A673 (cell line): Measurements from ENCODE around the gene ALDH7A1. TPM values are rescaled to one million over a fixed set of nuclear protein-coding genes. Genes with fewer than 3 reads are reported as not detected.

Experiments used
- BruUV-seq: library from RNA; stranded (reverse); fragments of 400-500 nt; replicated peaks from 2 replicates; lab custom pipeline; 2021; lab: Mats Ljungman, UMichigan
- CTCF ChIA-PET: fragments of 300-600 bp; sonication (Branson Sonifier 250); formaldehyde crosslinking; loops from one replicate; lab custom pipeline; 2022; ENCODE audit warnings: antibody characterized with exemption; lab: Charles Lee
- POLR2A ChIA-PET: fragments of 300-600 bp; sonication (Branson Sonifier 250); formaldehyde crosslinking; loops from one replicate; lab custom pipeline; 2022; ENCODE audit warnings: antibody characterized with exemption; ENCODE audit not compliant: low non-redundant PET; lab: Charles Lee
- DNase-seq: peaks from one replicate; pipeline ENCODE4 v3.0.0-alpha.2; 2015; ENCODE audit warnings: low spot score
- H3K27ac ChIP-seq: fragments of 200-600 bp; sonication (generic); 2 replicates; pipeline ENCODE4 v1.5.1; 2016; ENCODE audit warnings: mixed run types, low read depth, mild to moderate bottlenecking, mixed read lengths, antibody characterized with exemption, low read length; ENCODE audit not compliant: poor library complexity, severe bottlenecking
- H3K27me3 ChIP-seq: fragments of 200-600 bp; sonication (generic); replicated peaks from 2 replicates; pipeline ENCODE4 v1.6.1; 2017; ENCODE audit warnings: mixed run types, low read depth, mild to moderate bottlenecking, mixed read lengths, antibody characterized with exemption, low read length; ENCODE audit not compliant: insufficient read depth, poor library complexity
- H3K36me3 ChIP-seq: fragments of 200-600 bp; sonication (generic); 2 replicates; pipeline ENCODE4 v1.6.1; 2016; ENCODE audit warnings: mixed run types, mild to moderate bottlenecking, mixed read lengths, antibody characterized with exemption, low read length; ENCODE audit not compliant: insufficient read depth, poor library complexity, severe bottlenecking
- H3K4me1 ChIP-seq: fragments of 200-600 bp; sonication (generic); 2 replicates; pipeline ENCODE4 v1.6.1; 2017; ENCODE audit warnings: mixed run types, mild to moderate bottlenecking, mixed read lengths, antibody characterized with exemption, low read length; ENCODE audit not compliant: insufficient read depth, poor library complexity, severe bottlenecking
- H3K4me3 ChIP-seq: fragments of 200-600 bp; sonication (generic); 2 replicates; pipeline ENCODE4 v1.5.1; 2016; ENCODE audit warnings: low read depth, mixed run types, mild to moderate bottlenecking, mixed read lengths, low read length; ENCODE audit not compliant: poor library complexity, severe bottlenecking
- H3K9me3 ChIP-seq: fragments of 200-600 bp; sonication (generic); 2 replicates; pipeline ENCODE4 v1.6.1; 2016; ENCODE audit warnings: mixed run types, low read depth, mild to moderate bottlenecking, mixed read lengths, antibody characterized with exemption, low read length; ENCODE audit not compliant: poor library complexity, severe bottlenecking
- CTCF ChIP-seq: fragments of 300-800, 200-600 bp; sonication (generic); conservative IDR thresholded peaks from 2 replicates; pipeline ENCODE4 v1.5.1; 2017; ENCODE audit warnings: low read depth, mild to moderate bottlenecking, antibody characterized with exemption, low read length, moderate library complexity, mixed read lengths
- EZH2 ChIP-seq: fragments of 200-600 bp; sonication (generic); IDR thresholded peaks from 2 replicates; pipeline ENCODE4 v1.6.1; 2017; ENCODE audit warnings: borderline replicate concordance, low read depth, mild to moderate bottlenecking, mixed read lengths, antibody characterized with exemption, low read length; ENCODE audit not compliant: poor library complexity, severe bottlenecking
- intact Hi-C: fragments of 100-400 bp; cut with micrococcal nuclease; formaldehyde crosslinking; loops from one replicate; pipeline ENCODE4 v1.10.0; 2022; ENCODE audit not compliant: unreplicated experiment
- total RNA-seq: library from RNA; stranded (reverse); gene quantifications from 2 replicates; pipeline ENCODE4 v1.2.3, GENCODE V29; 2021

The ALDH7A1 gene
- total RNA-seq, 1 experiment from 2014 or later = 95.2 TPM

GRCh38 chr5:126484253-126484652 is 110.8 kb downstream of the ALDH7A1 start:
- no peak for TF ChIP-seq CTCF
- no peaks in the 10 kb centered on the region for H3K9me3 ChIP-seq
- ChIA-PET POLR2A (no interaction called here), CTCF (no interaction called here)
- H3K4me3 ChIP-seq = no peak overlapping the region
- no peaks in the 10 kb centered on the region for H3K36me3 ChIP-seq
- no TSS peak for BruUV-seq
- H3K4me1 ChIP-seq = peaks cover 14% of the 10 kb centered on the region
- no peak overlapping the region for H3K27ac ChIP-seq
- DNase-seq = no peak
- H3K27me3 ChIP-seq = peaks cover 28% of the 10 kb centered on the region
- intact Hi-C loops = no loop called here

GRCh38 chr5:126483156-126483555 is 111.9 kb downstream of the ALDH7A1 start:
- no TSS peak for BruUV-seq
- no peak for TF ChIP-seq EZH2
- no peak for TF ChIP-seq CTCF
- Histone ChIP-seq H3K9me3 (no peaks in the 10 kb centered on the region), H3K4me1 (peaks cover 3% of the 10 kb centered on the region), H3K27ac (no peak overlapping the region), H3K27me3 (peaks cover 28% of the 10 kb centered on the region), H3K4me3 (no peak overlapping the region), H3K36me3 (no peaks in the 10 kb centered on the region)
- intact Hi-C loops = no loop called here
- DNase-seq = no peak
- CTCF ChIA-PET = no interaction called here
- POLR2A ChIA-PET = no interaction called here

- H3K36me3 ChIP-seq = no peaks in the 10 kb centered on the region
These were observed 112.4 kb downstream of the ALDH7A1 start for GRCh38 chr5:126482591-126482990.

GRCh38 chr5:126481243-126481642 is 113.8 kb downstream of the ALDH7A1 start:
- ChIA-PET CTCF (no interaction called here), POLR2A (no interaction called here)
- Histone ChIP-seq H3K9me3 (no peaks in the 10 kb centered on the region), H3K27ac (no peak overlapping the region), H3K27me3 (peaks cover 19% of the 10 kb centered on the region), H3K4me1 (no peaks in the 10 kb centered on the region), H3K36me3 (no peaks in the 10 kb centered on the region), H3K4me3 (no peak overlapping the region)
- intact Hi-C loops = no loop called here
- no peak for DNase-seq
- no TSS peak for BruUV-seq
- TF ChIP-seq EZH2 (no peak), CTCF (no peak)

More at GRCh38 chr5:126482591-126482990, 112.4 kb downstream of the ALDH7A1 start:
- ChIA-PET POLR2A (no interaction called here), CTCF (no interaction called here)
- no peak for DNase-seq
- peaks cover 28% of the 10 kb centered on the region for H3K27me3 ChIP-seq
- H3K4me1 ChIP-seq = no peaks in the 10 kb centered on the region
- BruUV-seq = no TSS peak
- no peak overlapping the region for H3K4me3 ChIP-seq
- no peak for TF ChIP-seq EZH2
- H3K27ac ChIP-seq = no peak overlapping the region
- intact Hi-C loops = no loop called here
- H3K9me3 ChIP-seq = no peaks in the 10 kb centered on the region
